ENCODE measurements around the gene TRIP13.

Gene TRIP13

GRCh38 chr5:872301-872700 lies 20.4 kb upstream of the TRIP13 start:
- no peak overlapping the region for H3K27ac ChIP-seq (ENCODE audit: extremely low read depth, low read depth, low read length)
- ChIA-PET CTCF (no interaction called here), POLR2A (no interaction called here)
- no peak for TF ChIP-seq ZNF416 (tag by site-specific recombination; IDR thresholded peaks at IDR 0.05)
- TF ChIP-seq ZNF530 (tag by site-specific recombination; IDR thresholded peaks at IDR 0.05; ENCODE audit: low read depth): no peak
- TF ChIP-seq SCRT1 (tag by site-specific recombination; IDR thresholded peaks at IDR 0.05; ENCODE audit: borderline replicate concordance): no peak
- TF ChIP-seq ZNF660 (tag by site-specific recombination; IDR thresholded peaks at IDR 0.05): no peak
- TF ChIP-seq ZSCAN4 (tag by site-specific recombination; IDR thresholded peaks at IDR 0.05): no peak
- no peak for TF ChIP-seq ZNF707 (tag by site-specific recombination; IDR thresholded peaks at IDR 0.05)
- TF ChIP-seq, protein P1, sequence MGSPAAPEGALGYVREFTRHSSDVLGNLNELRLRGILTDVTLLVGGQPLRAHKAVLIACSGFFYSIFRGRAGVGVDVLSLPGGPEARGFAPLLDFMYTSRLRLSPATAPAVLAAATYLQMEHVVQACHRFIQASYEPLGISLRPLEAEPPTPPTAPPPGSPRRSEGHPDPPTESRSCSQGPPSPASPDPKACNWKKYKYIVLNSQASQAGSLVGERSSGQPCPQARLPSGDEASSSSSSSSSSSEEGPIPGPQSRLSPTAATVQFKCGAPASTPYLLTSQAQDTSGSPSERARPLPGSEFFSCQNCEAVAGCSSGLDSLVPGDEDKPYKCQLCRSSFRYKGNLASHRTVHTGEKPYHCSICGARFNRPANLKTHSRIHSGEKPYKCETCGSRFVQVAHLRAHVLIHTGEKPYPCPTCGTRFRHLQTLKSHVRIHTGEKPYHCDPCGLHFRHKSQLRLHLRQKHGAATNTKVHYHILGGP (tag by site-specific recombination; IDR thresholded peaks at IDR 0.05): no peak
- no peak for TF ChIP-seq TSHZ1 (tag by site-specific recombination; IDR thresholded peaks at IDR 0.05; ENCODE audit: borderline replicate concordance)
- no peak for TF ChIP-seq ZSCAN16 (tag by site-specific recombination; IDR thresholded peaks at IDR 0.05)
- TF ChIP-seq ZNF629 (tag by site-specific recombination; IDR thresholded peaks at IDR 0.05): no peak
- TF ChIP-seq ZIC2 (tag by site-specific recombination; IDR thresholded peaks at IDR 0.05): no peak
- TF ChIP-seq KLF1 (tag by site-specific recombination; IDR thresholded peaks at IDR 0.05): no peak
- no peak for TF ChIP-seq ZNF423 (tag by site-specific recombination; IDR thresholded peaks at IDR 0.05)
- TF ChIP-seq, protein P2, sequence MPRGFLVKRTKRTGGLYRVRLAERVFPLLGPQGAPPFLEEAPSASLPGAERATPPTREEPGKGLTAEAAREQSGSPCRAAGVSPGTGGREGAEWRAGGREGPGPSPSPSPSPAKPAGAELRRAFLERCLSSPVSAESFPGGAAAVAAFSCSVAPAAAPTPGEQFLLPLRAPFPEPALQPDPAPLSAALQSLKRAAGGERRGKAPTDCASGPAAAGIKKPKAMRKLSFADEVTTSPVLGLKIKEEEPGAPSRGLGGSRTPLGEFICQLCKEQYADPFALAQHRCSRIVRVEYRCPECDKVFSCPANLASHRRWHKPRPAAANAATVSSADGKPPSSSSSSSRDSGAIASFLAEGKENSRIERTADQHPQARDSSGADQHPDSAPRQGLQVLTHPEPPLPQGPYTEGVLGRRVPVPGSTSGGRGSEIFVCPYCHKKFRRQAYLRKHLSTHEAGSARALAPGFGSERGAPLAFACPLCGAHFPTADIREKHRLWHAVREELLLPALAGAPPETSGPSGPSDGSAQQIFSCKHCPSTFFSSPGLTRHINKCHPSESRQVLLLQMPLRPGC (tag by site-specific recombination; IDR thresholded peaks at IDR 0.05): no peak
- TF ChIP-seq ZNF266 (tag by site-specific recombination; IDR thresholded peaks at IDR 0.05; ENCODE audit: low read depth): no peak
- H3K9me3 ChIP-seq (ENCODE audit: control insufficient read depth, insufficient read depth, low read depth, low read length): no peaks in the 10 kb centered on the region
- H3K36me3 ChIP-seq (ENCODE audit: control insufficient read depth in 2 of 2, insufficient read depth in 1 of 2, low read length in 2 of 2): peaks cover 69 to 100% of the 10 kb centered on the region in 2 experiments
- H3K4me1 ChIP-seq (ENCODE audit: control insufficient read depth, insufficient read depth, low read length): no peaks in the 10 kb centered on the region
- H3K4me3 ChIP-seq (ENCODE audit: low read depth, low read length): no peak overlapping the region

GRCh38 chr5:873328-873727 lies 19.4 kb upstream of the TRIP13 start:
- Histone ChIP-seq H3K4me1 (ENCODE audit: control insufficient read depth, insufficient read depth, low read length) (no peaks in the 10 kb centered on the region), H3K36me3 (ENCODE audit: control insufficient read depth in 2 of 2, insufficient read depth in 1 of 2, low read length in 2 of 2) (peaks cover 72 to 100% of the 10 kb centered on the region in 2 experiments), H3K9me3 (ENCODE audit: control insufficient read depth, insufficient read depth, low read depth, low read length) (no peaks in the 10 kb centered on the region), H3K27ac (ENCODE audit: extremely low read depth, low read depth, low read length) (no peak overlapping the region), H3K4me3 (ENCODE audit: low read depth, low read length) (no peak overlapping the region)
- POLR2A ChIA-PET: no interaction called here
- TF ChIP-seq GLI4 (tag by site-specific recombination; IDR thresholded peaks at IDR 0.05): no peak
- no peak for TF ChIP-seq GLIS2 (tag by site-specific recombination; IDR thresholded peaks at IDR 0.05)
- TF ChIP-seq ZNF629 (tag by site-specific recombination; IDR thresholded peaks at IDR 0.05): no peak
- no peak for TF ChIP-seq ZNF561 (tag by site-specific recombination; IDR thresholded peaks at IDR 0.05; ENCODE audit: borderline replicate concordance)
- no peak for TF ChIP-seq TRIM28 (IDR thresholded peaks at IDR 0.05; ENCODE audit: borderline replicate concordance, low read length)
- no peak for TF ChIP-seq ZNF529 (tag by site-specific recombination; IDR thresholded peaks at IDR 0.05; ENCODE audit: insufficient replicate concordance)
- no peak for TF ChIP-seq ZNF239 (tag by site-specific recombination; IDR thresholded peaks at IDR 0.05)
- no peak for TF ChIP-seq ZSCAN23 (tag by site-specific recombination; IDR thresholded peaks at IDR 0.05)
- no peak for TF ChIP-seq ZNF394 (tag by site-specific recombination; IDR thresholded peaks at IDR 0.05; ENCODE audit: borderline replicate concordance)
- no peak for TF ChIP-seq HOXA7 (CRISPR knock-in tag; IDR thresholded peaks at IDR 0.05; ENCODE audit: borderline replicate concordance)
- no peak for TF ChIP-seq SP3 (tag by site-specific recombination; IDR thresholded peaks at IDR 0.05)
- TF ChIP-seq EGR2 (tag by site-specific recombination; IDR thresholded peaks at IDR 0.05; ENCODE audit: low read depth): no peak
- no peak for TF ChIP-seq KLF1 (tag by site-specific recombination; IDR thresholded peaks at IDR 0.05)
- TF ChIP-seq ZSCAN4 (tag by site-specific recombination; IDR thresholded peaks at IDR 0.05): no peak
- TF ChIP-seq KLF9 (tag by site-specific recombination; IDR thresholded peaks at IDR 0.05; ENCODE audit: low read depth): no peak
- CTCF ChIA-PET: interaction anchor here (0.6 kb wide), 1 partner anchor 209 kb away, joined by 3 read pairs; no protein-coding TSS in a partner anchor

All from HEK293 (cell line).